Mononuclear cell (primary cell): Measurements from ENCODE around the gene PGLYRP4. TPM values are rescaled to one million over a fixed set of nuclear protein-coding genes. Genes with fewer than 3 reads are reported as not detected.

Experiments used
- H3K27me3 ChIP-seq: 2 replicates; pipeline ENCODE4 v1.6.0; 2011; ENCODE audit warnings: low read length, control low read depth; ENCODE audit not compliant: insufficient read depth
- H3K4me1 ChIP-seq: 2 replicates; pipeline ENCODE4 v1.5.1; 2011; ENCODE audit warnings: mild to moderate bottlenecking, low read length, control low read depth; ENCODE audit not compliant: insufficient read depth
- H3K4me3 ChIP-seq: 2 replicates; pipeline ENCODE4 v1.5.1; 2011; ENCODE audit warnings: mild to moderate bottlenecking, low read length, moderate library complexity
- H3K9me3 ChIP-seq: 2 replicates; pipeline ENCODE4 v1.5.1; 2011; ENCODE audit warnings: low read depth, mild to moderate bottlenecking, control low read depth, low read length
- total RNA-seq: library from RNA; depleted of rRNA; stranded (reverse); fragments of >200 nt; gene quantifications from one replicate; pipeline ENCODE4 v1.2.3, GENCODE V29; 2012

PGLYRP4 gene
- total RNA-seq, 1 donor: not detected

DNA sequence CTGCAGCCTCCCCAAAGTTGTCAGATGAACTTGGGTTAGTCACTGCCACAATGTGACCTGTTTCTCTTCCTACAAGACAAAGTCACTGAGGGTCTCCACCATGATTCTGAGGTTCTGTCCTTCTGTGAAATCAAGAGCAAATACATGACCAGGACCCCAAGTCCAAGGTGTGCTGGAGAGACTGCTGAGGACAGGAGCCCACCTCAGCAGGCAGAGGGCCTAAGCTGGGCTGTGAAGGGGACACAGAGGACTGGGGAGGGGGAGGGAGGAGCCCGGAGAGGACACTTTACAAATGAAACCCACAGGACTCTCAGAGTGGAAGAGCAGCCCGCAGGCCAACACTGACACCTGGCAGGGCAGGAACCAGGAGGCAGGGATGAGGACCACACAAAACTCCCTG is 39.2 kb downstream of the PGLYRP4 start:
- no peaks in the 10 kb centered on the region for H3K4me1 ChIP-seq

DNA sequence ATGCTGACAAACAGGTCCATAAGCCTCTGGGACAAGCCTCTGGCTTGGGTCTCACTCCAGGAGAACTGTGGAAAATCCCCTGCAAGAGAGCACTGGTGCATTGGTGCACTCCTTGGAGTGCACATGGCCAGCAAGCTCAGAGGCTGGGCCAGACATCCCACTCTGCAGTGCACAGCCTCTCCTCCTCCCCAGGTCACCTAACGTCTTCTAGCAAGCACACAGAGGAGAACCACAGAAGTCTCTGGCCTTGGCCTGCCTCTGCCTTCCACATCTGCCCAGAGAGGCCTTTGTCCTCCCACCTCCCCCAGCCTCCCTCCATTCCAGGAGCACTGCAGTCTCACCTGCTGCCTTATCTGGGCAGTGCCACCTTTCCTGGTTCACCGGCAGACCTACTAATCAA is 40.1 kb downstream of the PGLYRP4 start:
- H3K4me1 ChIP-seq: no peaks in the 10 kb centered on the region
- no peaks in the 10 kb centered on the region for H3K27me3 ChIP-seq
- no peak overlapping the region for H3K4me3 ChIP-seq
- no peaks in the 10 kb centered on the region for H3K9me3 ChIP-seq

More for the DNA sequence above, 39.2 kb downstream of the PGLYRP4 start:
- no peaks in the 10 kb centered on the region for H3K27me3 ChIP-seq
- no peaks in the 10 kb centered on the region for H3K9me3 ChIP-seq
- H3K4me3 ChIP-seq: no peak overlapping the region

DNA sequence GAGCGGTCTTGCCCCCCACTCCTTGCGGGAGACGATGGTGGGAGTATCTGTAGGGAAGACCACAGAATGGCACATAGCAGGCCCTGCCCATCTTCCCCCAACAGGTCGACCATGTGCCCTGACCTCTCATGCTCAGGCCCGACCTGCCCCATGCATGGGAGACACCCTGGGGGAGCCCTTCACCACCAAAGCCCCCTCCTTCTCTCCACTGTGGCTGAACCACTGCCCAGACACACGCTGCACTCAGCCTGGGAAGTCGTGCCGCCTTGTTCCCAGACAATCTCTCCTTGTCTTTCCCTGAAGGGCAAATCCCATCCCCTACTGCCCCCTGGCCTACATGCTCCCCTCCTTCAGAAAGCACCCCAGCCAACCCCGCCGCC is 41.4 kb downstream of the PGLYRP4 start:
- H3K4me1 ChIP-seq: no peaks in the 10 kb centered on the region
- H3K4me3 ChIP-seq: no peak overlapping the region
- no peaks in the 10 kb centered on the region for H3K9me3 ChIP-seq
- no peaks in the 10 kb centered on the region for H3K27me3 ChIP-seq

DNA sequence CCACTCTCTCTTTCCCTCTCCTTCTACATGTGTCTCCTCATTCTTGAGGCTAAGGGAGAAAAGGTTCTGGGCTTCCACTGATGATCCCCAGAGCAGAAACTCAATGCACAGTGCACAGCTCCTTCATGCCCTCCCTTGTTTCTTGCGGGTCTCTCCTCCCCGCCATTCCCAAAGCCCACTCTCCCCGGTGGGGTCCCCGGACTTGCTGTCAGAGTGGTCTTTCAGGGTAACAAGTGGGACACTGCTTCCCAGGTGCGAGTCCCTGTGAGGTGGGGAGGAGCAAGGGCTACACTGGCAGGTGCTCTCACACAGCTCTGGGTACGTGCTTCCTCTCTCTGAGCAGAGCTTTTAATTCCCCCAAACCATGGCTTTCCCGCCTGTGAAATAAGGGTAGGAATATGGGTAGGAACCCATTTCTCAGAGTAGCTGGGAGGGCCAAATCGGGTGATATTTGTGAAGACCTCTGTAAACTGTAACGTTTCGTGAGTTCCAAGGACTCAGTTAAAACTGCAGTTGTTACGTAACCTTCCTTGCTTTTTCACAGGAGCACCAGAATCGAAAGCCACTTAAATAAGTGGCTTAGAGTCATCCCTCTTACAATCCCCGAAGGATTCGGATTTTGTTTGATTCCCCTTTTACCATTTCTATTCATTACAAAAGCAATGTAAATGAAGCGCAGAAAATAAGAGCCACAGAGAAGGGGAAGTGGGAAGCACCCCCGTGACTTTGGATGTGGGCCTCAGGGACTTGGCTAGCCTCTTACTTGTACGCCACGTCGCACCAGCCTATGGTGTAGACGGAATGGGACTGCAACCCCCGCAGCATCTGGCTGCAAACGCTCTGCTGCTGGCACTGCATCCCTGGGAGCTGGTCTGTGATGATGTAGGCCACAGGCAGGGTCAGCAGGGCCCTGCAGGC is 42.1 kb downstream of the PGLYRP4 start:
- no peak overlapping the region for H3K4me3 ChIP-seq
- H3K4me1 ChIP-seq: no peaks in the 10 kb centered on the region
- no peaks in the 10 kb centered on the region for H3K27me3 ChIP-seq
- H3K9me3 ChIP-seq: no peaks in the 10 kb centered on the region

DNA sequence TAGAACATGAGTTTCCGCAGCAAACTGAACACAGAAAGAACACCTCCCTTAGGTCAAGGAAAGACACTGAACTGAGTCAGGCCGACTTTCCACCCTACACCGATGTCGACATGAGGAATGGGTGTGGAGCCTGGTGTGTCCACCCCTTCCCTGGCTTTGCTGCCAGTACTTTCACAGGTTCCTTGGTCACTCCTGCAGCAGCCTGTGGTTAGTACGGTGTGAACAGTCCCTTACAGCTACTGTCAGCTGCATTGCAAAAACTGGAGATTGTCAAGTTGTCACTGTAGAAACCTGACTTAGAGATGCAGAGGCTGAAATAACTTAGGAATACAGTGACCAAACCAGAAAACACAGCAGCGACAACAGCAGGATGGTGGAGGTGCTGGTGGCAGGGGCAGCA is 43.0 kb downstream of the PGLYRP4 start:
- H3K9me3 ChIP-seq: no peaks in the 10 kb centered on the region
- no peak overlapping the region for H3K4me3 ChIP-seq
- no peaks in the 10 kb centered on the region for H3K27me3 ChIP-seq
- H3K4me1 ChIP-seq: no peaks in the 10 kb centered on the region

DNA sequence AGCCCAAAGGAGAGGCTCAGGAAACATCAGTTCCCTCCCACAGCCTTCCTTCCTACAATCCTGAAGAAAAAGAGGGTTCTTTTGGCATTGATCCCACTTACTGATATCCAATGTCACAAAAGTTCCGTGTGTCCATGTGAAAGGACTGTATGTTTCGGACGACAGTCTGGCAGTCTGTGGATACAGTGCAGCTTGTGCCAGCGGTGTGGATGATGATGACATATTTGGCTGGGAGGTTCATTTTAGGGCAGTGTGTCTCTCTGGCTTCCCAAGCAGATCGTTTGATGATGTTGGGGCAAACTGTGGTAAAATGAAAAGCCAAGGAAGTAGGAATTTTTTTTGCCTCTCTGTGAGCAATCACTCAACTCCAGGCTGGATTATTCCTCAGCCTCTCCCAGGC is 46.3 kb downstream of the PGLYRP4 start:
- H3K4me1 ChIP-seq: no peaks in the 10 kb centered on the region
- no peak overlapping the region for H3K4me3 ChIP-seq
- no peaks in the 10 kb centered on the region for H3K27me3 ChIP-seq
- no peaks in the 10 kb centered on the region for H3K9me3 ChIP-seq

DNA sequence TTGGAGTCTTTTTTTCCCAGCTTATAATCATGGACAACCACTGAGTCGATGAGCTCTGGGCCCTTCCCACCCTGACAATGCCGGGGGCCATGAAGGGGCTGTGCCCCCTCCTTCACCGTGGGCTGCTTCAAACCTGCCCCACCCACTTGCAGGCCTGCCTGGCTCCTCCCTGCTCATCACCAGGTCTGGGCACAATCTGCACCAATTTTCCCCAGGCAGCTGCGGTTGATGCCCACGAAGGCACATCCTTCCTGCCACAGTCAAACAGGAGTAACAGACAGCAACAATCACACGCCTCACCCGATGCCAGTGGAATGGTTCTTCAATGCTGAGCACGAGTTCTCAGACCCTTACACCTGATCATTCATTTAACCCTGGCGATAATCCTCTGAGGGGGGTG is 54.8 kb downstream of the PGLYRP4 start:
- Histone ChIP-seq H3K4me3 (no peak overlapping the region), H3K27me3 (no peaks in the 10 kb centered on the region)

DNA sequence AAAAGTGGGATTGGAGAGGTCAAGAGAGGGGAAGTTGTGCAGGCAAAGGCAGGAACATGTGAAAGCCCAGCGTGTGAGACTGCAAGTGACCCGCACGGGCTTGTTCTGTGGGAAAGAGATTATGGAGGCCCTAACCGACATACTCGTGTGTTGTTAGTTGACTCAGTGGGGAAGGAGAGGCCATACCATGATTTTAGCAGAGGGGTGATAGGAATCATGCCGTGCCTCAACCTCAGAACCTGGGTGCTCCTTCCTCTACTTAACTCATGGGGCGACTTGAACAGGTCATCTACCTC is 55.2 kb downstream of the PGLYRP4 start:
- Histone ChIP-seq H3K4me3 (no peak overlapping the region), H3K9me3 (no peaks in the 10 kb centered on the region), H3K4me1 (peaks cover 21% of the 10 kb centered on the region), H3K27me3 (no peaks in the 10 kb centered on the region)

More for the DNA sequence above, 54.8 kb downstream of the PGLYRP4 start:
- Histone ChIP-seq H3K9me3 (no peaks in the 10 kb centered on the region), H3K4me1 (peaks cover 21% of the 10 kb centered on the region)

DNA sequence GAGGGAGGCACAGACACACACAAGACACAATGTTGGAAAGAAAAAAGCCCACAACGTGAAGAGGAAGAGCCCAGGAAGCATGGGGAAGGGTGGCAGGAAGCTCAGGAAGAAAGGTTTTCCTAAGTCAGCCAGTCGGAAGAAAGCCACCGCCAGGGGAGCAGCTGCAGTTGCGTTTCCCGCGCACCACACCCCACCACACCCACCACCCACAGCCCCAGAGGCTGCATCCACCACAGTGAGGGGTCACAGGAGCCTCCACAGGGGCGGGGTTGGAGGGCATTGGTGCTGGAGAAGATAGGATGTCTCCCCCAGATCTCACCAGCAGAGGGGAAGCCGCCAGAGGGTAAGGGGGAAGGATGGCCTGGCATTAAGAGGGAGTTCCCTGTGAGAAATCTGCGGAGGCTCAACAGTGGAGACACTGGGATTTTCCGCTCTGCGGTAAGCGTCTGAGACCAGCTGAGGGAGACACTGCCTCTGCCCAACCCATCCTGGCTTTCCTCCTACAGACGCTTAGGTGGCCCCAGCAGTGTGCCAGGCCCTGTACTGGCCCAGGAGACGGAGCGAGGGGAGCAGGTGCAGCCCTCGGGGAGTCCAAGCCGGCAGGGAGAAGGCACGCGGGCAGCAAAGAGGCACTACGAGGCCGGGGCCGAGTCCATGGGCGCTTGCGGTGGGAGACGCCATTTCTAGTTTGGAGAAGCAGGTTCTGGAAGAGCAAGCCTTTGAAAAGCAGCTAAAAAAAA is 55.7 kb downstream of the PGLYRP4 start:
- Histone ChIP-seq H3K9me3 (no peaks in the 10 kb centered on the region), H3K27me3 (no peaks in the 10 kb centered on the region), H3K4me3 (no peak overlapping the region), H3K4me1 (peaks cover 21% of the 10 kb centered on the region)

DNA sequence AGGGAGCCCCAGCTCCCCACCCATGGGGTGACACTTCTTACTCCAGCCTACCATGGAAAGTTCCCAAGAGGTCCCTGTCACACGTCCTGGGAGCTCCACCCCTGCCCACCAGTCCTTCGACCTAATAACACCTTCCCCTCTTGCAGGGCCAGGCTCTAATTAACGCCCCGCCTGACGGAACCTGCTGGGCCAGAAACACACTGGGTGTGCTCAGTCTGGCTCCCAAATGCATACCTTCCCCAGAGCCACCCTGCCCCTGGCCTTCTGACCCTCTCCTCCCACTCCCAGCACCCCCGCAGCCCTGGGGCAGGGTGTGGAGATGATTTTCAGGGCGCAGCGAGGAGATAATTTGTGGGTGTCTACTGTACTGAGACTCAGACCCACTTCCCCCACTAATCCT is 56.5 kb downstream of the PGLYRP4 start:
- Histone ChIP-seq H3K4me1 (peaks cover 21% of the 10 kb centered on the region), H3K9me3 (no peaks in the 10 kb centered on the region), H3K27me3 (no peaks in the 10 kb centered on the region)

DNA sequence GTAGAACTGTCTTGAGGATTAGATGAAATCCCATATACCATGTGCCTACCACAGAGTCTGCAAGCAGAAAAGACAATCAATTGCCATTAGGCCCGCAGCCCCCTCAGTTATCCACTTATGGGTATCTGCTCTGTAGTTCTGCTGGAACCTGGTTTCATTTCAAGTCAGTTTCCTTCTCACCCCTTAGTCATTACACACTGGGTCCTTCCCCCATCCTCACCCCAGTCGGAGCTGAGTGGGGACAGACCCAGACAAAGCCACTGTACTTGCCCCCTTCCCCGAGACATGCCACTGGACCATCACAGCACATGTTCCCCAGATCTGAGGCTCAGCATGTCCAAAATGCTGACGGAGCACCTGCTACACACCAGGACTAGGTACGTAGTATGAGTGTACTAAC is 57.1 kb downstream of the PGLYRP4 start:
- no peaks in the 10 kb centered on the region for H3K9me3 ChIP-seq
- H3K4me1 ChIP-seq: peaks cover 21% of the 10 kb centered on the region
- H3K4me3 ChIP-seq: no peak overlapping the region
- no peaks in the 10 kb centered on the region for H3K27me3 ChIP-seq

More for the DNA sequence above, 56.5 kb downstream of the PGLYRP4 start:
- no peak overlapping the region for H3K4me3 ChIP-seq

DNA sequence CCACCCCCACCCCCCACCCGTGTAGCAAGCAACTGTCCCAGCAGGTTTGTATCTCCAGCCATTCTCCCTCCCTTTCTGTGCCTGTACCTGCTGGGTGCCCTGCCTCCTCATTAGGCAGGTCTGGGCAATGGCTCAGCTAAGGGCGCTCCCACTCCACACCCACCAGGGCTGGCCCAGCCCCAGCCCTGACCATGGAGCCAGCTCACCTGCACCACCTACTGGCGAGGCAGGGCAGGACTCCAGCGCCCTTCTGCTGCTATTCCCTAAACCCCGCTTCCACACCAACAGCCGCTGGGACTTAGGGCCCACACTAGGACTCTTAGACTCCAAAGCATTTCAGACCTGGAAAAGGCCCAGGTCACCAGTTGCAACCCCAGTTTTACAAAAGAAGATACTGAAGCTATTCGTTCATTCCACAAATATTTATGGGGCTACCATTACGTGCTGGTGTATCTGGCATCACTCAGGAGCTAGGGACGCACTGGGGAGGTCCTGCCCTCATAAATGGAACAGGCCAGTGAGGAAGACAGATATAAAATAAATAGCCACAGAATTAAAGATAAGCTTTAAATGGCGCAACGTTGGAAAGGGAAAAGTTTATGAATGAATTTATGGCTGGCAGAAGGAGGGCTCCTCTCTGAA is 59.9 kb downstream of the PGLYRP4 start:
- Histone ChIP-seq H3K4me1 (peaks cover 11% of the 10 kb centered on the region), H3K9me3 (no peaks in the 10 kb centered on the region), H3K4me3 (no peak overlapping the region), H3K27me3 (peaks cover under 1% of the 10 kb centered on the region)
